ENCODE results near the gene ACSS2. TPM values are rescaled to one million over a fixed set of nuclear protein-coding genes. Genes with fewer than 3 reads are reported as not detected.
A peak's percentile ranks its signal among the peaks of the same experiment; 100 is the strongest.
"Not testable (repeated sequence)": the region's sequence is repeated elsewhere in the genome, so short reads cannot be mapped to it uniquely, and the experiment has no call there.

The ACSS2 gene
- total RNA-seq, 1 donor, result 101 TPM

GRCh38 chr20:34891166-34892062 lies 15.0 kb downstream of the ACSS2 start:
- TF ChIP-seq, protein P1, sequence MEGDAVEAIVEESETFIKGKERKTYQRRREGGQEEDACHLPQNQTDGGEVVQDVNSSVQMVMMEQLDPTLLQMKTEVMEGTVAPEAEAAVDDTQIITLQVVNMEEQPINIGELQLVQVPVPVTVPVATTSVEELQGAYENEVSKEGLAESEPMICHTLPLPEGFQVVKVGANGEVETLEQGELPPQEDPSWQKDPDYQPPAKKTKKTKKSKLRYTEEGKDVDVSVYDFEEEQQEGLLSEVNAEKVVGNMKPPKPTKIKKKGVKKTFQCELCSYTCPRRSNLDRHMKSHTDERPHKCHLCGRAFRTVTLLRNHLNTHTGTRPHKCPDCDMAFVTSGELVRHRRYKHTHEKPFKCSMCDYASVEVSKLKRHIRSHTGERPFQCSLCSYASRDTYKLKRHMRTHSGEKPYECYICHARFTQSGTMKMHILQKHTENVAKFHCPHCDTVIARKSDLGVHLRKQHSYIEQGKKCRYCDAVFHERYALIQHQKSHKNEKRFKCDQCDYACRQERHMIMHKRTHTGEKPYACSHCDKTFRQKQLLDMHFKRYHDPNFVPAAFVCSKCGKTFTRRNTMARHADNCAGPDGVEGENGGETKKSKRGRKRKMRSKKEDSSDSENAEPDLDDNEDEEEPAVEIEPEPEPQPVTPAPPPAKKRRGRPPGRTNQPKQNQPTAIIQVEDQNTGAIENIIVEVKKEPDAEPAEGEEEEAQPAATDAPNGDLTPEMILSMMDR (IDR thresholded peaks at IDR 0.05; ENCODE audit: insufficient read depth, low read depth, low read length), result no peak
- no peak overlapping the region for H3K4me3 ChIP-seq (ENCODE audit: low read depth, low read length)
- peak; percentile 69 for DNase-seq (ENCODE audit: low read depth)

DNA sequence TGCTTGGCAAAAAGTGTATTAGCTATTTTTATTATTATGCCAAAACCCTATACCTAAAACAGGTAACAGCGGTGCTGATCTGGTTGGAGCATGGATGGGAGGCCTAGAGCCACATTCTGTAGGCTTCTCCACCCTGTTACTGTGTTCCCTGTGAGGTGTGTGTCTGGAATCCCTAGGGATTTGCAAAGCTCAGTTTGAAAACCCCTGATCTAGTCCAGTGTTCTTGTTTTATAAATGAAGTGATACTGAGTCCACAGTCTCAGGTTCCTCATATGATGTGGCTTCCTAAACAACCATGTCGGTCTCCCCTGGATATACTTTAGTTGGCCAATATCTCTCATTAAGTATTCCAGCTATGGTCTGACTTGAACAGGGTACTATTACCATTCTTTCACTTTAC lies 16.3 kb downstream of the ACSS2 start:
- no peak overlapping the region for H3K4me3 ChIP-seq (ENCODE audit: low read depth, low read length)
- DNase-seq (ENCODE audit: low read depth), result no peak
- TF ChIP-seq, protein P1 (IDR thresholded peaks at IDR 0.05; ENCODE audit: insufficient read depth, low read depth, low read length), result no peak

DNA sequence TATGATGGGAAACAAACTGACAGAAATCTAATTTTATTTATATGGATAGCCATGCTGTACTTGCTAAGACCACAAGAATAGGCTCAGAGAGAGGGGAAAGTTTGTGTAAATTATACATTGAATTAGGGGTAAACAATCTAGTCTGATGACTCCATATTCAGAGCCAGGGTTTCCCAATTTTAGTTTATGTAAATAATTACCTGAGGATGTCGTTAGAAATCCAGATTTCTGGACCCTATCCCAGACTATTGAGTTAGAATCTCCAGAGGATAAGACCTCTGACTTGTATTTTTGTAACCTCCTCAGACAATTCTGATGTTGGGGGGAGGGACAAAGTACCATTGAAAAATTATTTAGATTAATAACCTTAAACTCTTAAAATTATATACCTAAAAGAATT lies 18.3 kb downstream of the ACSS2 start:
- DNase-seq (ENCODE audit: low read depth), result no peak
- no peak overlapping the region for H3K4me3 ChIP-seq (ENCODE audit: low read depth, low read length)
- TF ChIP-seq, protein P1 (IDR thresholded peaks at IDR 0.05; ENCODE audit: insufficient read depth, low read depth, low read length), result no peak

GRCh38 chr20:34895465-34895864 lies 19.1 kb downstream of the ACSS2 start:
- TF ChIP-seq, protein P1 (IDR thresholded peaks at IDR 0.05; ENCODE audit: insufficient read depth, low read depth, low read length), result no peak
- no peak overlapping the region for H3K4me3 ChIP-seq (ENCODE audit: low read depth, low read length)
- no peak for DNase-seq (ENCODE audit: low read depth)

DNA sequence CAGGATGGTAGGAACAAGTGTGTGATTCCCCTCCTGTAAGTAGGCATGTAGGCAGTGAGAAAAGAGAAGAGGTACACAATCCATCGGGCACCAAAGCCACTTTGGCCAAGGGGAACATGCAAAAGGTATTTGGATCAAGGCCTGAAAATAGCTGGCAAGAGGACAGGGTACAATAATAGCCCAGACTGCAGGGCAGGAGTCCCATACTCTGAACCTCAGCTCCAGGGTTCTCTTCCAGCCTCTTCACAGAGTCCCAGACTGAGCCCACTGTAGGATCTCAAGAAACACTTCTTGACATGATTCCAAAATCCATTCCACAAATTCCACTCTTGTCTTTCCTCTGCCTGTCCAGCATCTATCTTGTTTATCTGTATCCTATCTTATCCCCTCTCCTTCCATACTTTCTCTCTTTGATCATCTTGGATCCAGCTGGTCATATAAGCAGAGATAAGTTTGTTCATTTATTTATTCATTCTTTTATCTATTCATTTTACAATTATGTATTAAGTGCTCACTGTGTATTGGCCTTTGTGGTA lies 19.7 kb downstream of the ACSS2 start:
- H3K4me3 ChIP-seq (ENCODE audit: low read depth, low read length), result no peak overlapping the region
- TF ChIP-seq, protein P1 (IDR thresholded peaks at IDR 0.05; ENCODE audit: insufficient read depth, low read depth, low read length), result no peak
- peak; percentile 77 for DNase-seq (ENCODE audit: low read depth)

DNA sequence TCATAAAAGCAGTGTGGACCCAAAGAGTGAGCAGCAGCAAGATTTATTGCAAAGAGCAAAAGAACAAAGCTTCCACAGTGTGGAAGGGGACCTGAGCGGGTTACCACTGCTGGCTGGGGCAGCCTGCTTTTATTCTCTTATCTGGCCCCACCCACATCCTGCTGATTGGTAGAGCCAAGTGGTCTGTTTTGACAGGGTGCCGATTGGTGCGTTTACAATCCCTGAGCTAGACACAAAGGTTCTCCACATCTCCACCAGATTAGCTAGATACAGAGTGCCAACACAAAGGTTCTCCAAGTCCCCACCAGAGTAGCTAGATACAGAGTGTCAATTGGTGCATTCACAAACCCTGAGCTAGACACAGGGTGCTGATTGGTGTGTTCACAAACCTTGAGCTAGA lies 21.7 kb downstream of the ACSS2 start:
- H3K4me3 ChIP-seq (ENCODE audit: low read depth, low read length); DNase-seq (ENCODE audit: low read depth): not testable (repeated sequence)

DNA sequence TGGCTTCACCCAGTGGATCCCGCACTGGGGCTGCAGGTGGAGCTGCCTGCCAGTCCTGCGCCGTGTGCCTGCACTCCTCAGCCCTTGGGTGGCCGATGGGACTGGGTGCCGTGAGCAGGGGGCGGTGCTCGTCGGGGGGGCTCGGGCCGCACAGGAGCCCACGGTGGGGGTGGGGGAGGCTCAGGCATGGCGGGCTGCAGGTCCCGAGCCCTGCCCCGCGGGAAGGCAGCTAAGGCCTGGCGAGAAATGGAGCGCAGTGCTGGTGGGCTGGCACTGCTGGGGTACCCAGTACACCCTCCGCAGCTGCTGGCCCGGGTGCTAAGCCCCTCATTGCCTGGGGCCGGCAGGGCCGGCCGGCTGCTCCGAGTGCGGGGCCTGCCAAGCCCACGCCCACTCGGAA lies 22.3 kb downstream of the ACSS2 start:
- not testable (repeated sequence) for H3K4me3 ChIP-seq (ENCODE audit: low read depth, low read length); DNase-seq (ENCODE audit: low read depth)

DNA sequence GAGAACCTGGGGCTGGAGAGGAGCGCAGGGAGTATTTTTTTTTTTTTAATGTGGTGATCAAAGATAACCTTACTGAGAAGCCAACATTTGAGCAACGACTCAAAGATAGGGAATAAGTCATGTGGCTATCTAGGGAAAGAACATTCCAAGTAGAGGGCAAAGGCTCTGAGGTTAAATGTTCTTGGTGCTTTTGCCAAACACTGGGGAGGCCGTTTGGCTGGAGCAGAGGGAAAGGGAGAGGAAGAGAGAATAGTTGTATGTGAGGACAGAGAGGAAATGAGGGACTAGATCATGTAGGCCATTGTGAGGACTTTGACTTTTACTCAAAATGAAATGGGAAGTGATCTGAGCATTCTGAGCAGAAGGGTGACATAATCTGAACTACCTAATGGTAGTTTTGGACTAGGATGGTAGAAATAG lies 27.8 kb downstream of the ACSS2 start:
- TF ChIP-seq, protein P1 (IDR thresholded peaks at IDR 0.05; ENCODE audit: insufficient read depth, low read depth, low read length), result no peak
- DNase-seq (ENCODE audit: low read depth), result peak; percentile 30

More for the DNA sequence above, 27.8 kb downstream of the ACSS2 start:
- H3K4me3 ChIP-seq (ENCODE audit: low read depth, low read length), result no peak overlapping the region

Measured in fibroblast of villous mesenchyme (primary cell).